ENCODE measurements around the gene CYTH3. TPM values are rescaled to one million over a fixed set of nuclear protein-coding genes. Genes with fewer than 3 reads are reported as not detected.

CYTH3 gene
- total and polyA plus RNA-seq, 2 of the 13 experiments (the other 11 are each of a cell fraction or from before 2014, with no cell fraction given): 3.1 to 3.8 TPM

GRCh38 chr7:6147627-6148026 lies 124.8 kb downstream of the CYTH3 start (continued):
- TF ChIP-seq MAX (IDR thresholded peaks at IDR 0.05) (no peak), ZNF44 (CRISPR knock-in tag; IDR thresholded peaks at IDR 0.05) (no peak), ATF7 (IDR thresholded peaks at IDR 0.05) (no peak), ATF7 (CRISPR knock-in tag; IDR thresholded peaks at IDR 0.05) (no peak), PRDM4 (CRISPR knock-in tag; IDR thresholded peaks at IDR 0.05; ENCODE audit: borderline replicate concordance) (no peak), ZIK1 (CRISPR knock-in tag; IDR thresholded peaks at IDR 0.05; ENCODE audit: borderline replicate concordance, low read depth) (no peak), BRF2 (CRISPR knock-in tag; IDR thresholded peaks at IDR 0.05) (no peak), ZBTB46 (CRISPR knock-in tag; IDR thresholded peaks at IDR 0.05; ENCODE audit: borderline replicate concordance) (no peak)
